Ramos (cell line): ENCODE measurements around the gene ADARB1.

Experiments used
- in situ Hi-C: fragments of 300-500 bp; cut with MboI; formaldehyde crosslinking; loops from one replicate; pipeline ENCODE4 v1.14.3; 2022; ENCODE audit warnings: low sequenced_read_pairs; ENCODE audit not compliant: unreplicated experiment

ADARB1 gene

DNA sequence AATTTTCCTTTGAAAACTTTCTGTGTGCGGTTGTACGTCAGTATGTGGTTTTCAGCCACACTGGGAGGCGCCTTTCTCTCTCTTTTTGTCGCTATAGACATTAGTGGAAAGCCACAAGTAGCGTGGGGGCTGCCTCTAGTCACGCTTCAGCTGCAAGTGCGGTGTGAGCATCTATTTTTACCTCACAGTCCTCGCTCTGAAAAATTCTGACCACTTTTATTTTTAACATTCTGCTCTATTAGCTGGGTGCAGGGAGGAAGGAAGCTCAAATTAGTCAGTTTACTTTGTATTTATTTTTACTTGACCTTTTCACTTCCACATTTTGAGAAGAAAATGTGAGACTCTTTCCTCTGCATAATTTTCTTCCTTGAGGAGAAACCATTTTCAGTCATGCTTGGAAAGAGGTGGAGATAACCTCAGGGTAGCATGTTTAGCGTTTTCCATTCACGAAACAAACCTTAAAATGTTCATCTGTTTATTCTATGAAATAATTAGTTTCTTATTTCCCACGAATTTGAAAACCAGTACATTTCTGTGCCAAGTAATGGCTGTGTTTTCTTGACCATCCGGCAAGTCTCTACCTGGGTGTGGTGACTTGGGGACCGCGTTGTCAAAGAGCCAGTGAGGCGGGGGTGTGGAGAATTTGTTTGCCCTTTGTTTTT is 35.6 kb downstream of the ADARB1 start:
- in situ Hi-C loops: loop anchor here (25.0 kb wide), 1 partner anchor 1248 kb away; the partner anchor contains the start of gene AGPAT3

DNA sequence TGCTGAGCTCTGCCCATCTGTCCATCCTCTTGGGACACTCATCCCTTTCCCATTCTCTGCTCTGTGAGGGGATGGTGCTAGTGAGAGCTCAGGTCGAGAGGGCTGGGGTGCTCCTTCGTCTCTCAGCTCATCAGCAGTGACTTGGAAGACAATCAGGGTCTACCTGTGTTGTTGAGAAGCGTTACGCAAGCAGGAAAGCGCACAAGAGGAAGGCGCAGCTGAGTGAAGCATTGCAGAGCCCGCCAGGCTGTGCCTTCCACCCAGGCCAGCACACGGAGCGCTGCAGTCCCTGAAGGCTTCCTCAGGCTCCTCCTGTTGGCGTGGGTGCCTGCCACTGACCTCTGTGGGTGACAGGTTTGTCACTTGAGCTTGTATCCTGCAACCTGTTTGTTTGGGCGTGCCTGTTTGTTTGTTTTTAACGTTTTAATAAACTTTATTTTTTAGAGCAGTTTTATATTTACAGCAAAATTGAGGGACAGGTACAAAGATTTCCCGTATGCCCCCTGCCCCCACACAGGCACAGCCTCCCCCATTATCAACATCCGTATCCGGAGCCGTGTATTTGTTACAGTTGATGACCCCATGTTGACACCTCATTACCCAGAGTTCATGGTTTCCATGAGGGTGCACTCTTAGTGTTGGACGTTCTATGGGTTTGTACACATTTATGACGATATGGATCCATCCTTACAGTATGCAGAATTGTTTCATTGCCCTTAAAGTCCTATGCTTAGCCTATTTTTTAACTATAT is 36.7 kb downstream of the ADARB1 start:
- in situ Hi-C loops: loop anchor here (25.0 kb wide), 1 partner anchor 1249 kb away; the partner anchor contains the start of gene AGPAT3

DNA sequence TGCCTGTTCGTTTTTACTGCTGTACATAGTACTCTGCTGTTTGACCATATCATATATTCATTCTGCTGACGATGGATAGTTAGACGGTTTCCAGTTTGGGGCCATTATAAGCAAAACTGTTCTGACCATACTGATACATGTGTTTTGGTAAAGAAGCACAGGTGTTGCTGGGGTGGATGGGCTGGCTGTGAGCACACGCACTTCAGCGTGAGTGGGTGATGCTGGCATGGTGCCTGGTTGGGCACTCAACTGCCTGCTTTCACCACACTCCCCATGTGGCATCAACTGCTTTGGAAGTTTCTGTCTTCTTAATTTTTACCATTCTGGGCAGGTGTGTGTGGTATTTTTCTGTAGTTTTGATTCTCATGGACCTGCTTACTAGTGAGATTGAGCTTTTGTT is 37.3 kb downstream of the ADARB1 start:
- in situ Hi-C loops: loop anchor here (25.0 kb wide), 1 partner anchor 1249 kb away; the partner anchor contains the start of gene AGPAT3

DNA sequence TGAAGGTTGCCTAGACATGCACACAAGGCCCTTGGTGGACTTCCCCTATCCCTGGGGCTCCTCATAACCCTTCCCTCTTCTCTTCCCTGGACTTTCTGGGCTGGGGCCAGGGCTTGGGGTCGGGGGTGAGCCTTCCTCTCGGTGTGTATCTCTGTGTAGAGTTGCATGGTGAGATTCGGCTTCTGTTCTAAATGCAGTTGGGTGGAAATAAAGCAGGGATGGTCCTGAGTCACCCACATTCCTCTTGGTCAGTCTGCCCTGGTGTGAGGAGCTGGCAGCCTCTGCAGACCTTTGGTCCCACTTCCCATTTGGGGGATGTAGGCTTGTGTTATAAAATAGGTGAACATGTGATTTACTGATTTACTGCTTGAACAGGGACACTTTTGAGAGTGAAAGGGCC is 38.0 kb downstream of the ADARB1 start:
- in situ Hi-C loops: loop anchor here (25.0 kb wide), 1 partner anchor 1250 kb away; the partner anchor contains the start of gene AGPAT3

DNA sequence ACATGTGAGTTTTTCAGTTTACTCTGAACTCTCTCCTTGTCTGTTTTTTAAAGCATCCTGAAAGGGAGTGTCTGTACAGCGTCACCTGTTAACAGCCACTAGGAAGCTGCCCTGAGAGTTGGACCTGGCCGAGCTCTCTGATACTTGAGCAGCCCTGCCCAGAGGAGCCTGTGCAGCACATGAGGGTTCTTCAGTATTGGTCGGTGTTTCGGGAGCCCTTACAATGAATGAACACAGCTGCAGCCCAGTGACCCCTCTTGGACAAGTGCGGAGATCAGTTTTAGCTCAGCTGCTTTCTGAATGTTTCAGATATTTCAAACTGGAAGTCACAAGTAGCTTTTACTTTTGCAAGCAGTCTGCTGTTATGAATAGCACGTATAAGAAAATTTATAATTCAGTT is 39.2 kb downstream of the ADARB1 start:
- in situ Hi-C loops: loop anchor here (25.0 kb wide), 1 partner anchor 1251 kb away; the partner anchor contains the start of gene AGPAT3

DNA sequence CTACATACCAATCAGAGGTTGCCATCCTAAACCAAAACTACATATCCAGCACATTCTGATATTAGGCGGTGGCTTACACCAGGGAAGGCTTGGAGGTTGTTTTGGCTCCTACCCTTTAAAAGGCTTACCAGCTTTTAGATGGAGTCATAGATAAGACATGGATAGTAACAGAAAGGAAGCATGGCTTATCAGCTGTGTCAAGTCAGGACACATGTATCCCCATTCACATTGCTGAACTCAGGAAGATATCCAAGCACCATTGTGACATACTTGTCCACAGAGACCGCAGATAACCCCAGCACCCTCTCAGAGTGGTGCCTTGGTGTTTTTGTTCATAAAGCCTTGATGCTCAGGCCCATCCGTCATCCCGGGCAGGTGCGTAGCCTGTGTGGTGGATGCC is 39.7 kb downstream of the ADARB1 start:
- in situ Hi-C loops: loop anchor here (25.0 kb wide), 1 partner anchor 1252 kb away; the partner anchor contains the start of gene AGPAT3

DNA sequence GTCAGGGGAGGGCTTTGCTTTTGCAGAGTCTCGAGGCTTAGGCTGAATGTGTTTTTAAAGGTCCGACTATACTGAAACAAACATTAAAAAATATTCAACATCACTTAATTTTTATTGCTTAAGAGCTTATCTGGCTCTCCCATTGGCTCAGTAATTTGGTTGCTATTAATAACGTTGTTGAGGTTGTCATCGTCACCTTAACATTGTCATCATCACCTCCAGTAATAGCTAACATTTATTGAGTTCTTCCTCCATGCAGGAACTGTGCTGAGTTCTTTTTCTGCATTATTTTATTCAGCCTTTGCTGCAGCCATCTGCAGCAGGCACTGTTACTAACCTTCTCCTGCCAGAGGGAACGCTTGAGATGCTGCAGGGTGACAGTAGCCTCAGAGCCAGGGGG is 40.1 kb downstream of the ADARB1 start:
- in situ Hi-C loops: loop anchor here (25.0 kb wide), 1 partner anchor 1252 kb away; the partner anchor contains the start of gene AGPAT3

DNA sequence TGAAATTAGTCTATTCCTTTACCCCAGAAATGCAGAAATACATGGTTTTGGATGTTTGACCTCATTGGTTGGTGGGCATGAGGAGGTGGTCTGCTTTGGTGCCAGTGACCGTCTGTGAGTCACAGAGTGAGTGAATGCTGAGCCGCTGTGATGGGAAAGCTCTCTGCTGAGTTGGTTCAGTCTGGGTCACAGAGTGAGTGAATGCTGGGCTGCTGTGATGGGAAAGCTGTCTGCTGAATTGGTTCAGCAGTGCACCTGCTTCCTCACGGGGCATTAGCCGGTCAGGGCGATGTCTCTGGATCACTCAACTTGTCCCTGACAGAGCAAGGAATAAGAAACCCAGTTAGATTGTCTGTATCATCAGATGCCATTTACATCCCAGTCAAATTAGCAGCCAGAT is 40.8 kb downstream of the ADARB1 start:
- in situ Hi-C loops: loop anchor here (25.0 kb wide), 1 partner anchor 1253 kb away; the partner anchor contains the start of gene AGPAT3

DNA sequence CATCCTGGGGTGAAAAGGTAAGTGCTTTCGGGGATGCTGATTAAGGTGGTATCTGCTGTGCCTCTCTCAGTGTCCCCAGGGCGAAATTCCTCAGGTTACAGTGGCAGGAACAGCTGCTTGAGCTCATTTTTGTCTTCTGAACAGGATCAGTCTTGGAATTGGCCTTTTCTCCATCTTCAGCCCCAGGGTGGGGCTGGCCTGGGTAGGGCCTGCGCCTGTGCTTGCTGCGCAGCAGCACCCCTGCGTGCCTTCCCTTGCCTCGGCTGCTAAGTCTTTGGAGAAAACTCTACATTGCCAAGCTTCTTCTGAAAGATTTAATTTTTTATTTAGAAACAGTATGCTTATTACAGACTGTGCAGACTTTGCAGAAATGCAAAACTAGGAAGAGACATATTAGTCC is 41.7 kb downstream of the ADARB1 start:
- in situ Hi-C loops: loop anchor here (25.0 kb wide), 1 partner anchor 1254 kb away; the partner anchor contains the start of gene AGPAT3

DNA sequence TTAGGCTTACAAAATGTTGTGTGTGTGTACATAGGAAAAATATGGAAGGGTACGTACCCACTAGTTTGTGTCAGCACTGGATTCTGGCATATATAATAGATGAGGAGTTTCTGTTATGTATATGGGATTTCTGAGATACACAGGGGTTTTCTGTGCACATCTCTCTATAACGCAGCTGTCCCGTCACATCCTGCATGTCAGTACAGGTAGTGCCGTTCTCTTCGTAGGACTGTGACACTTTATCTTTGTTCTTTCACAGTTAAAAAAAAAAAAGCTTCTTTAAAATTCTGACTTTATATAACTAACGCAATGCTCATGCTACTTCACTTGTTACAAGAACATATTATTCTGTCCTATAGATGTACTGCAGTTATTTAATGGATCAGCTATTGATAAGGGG is 42.9 kb downstream of the ADARB1 start:
- in situ Hi-C loops: loop anchor here (25.0 kb wide), 1 partner anchor 1255 kb away; the partner anchor contains the start of gene AGPAT3

DNA sequence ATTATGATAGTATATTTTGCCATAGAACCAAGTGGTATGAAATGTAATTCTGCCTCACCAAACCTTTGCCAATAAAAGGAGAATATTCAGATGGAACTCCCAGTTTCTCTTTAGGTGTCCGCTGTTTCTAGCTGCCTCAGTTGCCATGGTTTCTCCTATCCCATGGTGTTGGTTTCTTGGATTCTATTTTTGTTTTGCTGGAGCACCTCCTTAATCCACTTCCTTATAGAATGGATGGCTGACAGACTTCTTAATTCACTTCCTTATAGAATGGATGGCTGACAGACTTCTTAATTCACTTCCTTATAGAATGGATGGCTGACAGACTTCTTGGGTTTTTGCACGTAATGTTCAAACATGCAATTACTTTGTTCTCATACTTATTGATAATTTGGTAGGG is 43.7 kb downstream of the ADARB1 start:
- in situ Hi-C loops: loop anchor here (25.0 kb wide), 1 partner anchor 1256 kb away; the partner anchor contains the start of gene AGPAT3

DNA sequence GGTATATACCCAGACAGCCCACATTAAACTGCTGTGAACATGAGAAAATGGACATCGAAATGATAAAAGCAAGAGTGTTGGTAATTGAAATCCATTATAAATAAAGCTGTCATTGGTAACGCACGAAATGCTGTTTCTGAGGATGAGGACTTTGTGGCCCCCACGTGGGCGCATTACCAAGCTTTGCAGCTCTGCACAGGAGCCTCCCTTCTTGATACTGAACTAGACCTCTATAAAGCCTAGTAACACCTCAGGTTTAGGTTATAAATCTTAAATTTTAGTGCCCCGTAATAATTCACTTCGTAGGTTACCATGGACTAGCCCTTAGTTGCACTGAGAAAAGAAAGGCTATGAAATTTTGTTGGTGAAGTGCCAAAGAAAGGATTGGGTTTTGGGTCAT is 45.4 kb downstream of the ADARB1 start:
- in situ Hi-C loops: loop anchor here (10.0 to 25.0 kb wide), 2 partner anchors 235 to 1258 kb away; partner anchors contain the start of gene AGPAT3

DNA sequence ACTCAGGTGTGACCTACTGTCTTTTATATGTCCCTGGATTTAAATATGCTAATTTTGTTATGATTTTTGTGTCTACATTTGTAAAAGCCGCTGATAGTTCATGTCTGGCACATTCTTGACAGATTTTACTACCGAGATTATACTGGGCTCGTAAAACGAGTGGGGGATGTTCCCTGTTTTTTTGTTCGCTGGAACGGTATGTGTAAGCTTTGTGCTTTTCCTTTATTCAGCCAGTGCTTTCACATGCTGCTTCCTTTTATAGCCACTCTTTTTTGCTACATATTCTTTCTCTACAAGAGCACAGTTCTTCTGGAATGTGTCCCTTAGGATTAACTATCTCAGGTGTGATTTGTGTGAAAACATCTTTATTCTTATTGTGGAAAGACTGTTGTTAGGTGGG is 46.6 kb downstream of the ADARB1 start:
- in situ Hi-C loops: loop anchor here (10.0 to 25.0 kb wide), 2 partner anchors 236 to 1259 kb away; partner anchors contain the start of gene AGPAT3

DNA sequence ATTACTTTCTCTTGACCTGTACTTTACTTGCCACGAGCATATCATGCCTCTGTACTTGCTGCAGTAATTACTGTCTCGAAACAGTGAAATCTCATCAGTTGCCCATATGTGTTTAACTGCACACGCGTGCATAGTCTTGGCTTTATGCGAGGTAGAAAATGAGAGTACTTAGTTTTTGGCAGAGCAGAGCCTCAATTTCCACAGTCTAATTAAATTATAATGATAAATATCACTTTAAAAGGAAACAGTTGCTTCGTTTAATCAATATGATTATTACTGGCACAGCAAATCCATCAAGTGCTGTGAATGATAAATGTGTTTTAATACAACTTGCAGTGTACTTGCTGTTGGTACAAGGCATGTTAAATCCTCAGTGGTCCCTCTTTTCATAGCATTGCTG is 47.6 kb downstream of the ADARB1 start:
- in situ Hi-C loops: loop anchor here (10.0 to 25.0 kb wide), 2 partner anchors 237 to 1260 kb away; partner anchors contain the start of gene AGPAT3

DNA sequence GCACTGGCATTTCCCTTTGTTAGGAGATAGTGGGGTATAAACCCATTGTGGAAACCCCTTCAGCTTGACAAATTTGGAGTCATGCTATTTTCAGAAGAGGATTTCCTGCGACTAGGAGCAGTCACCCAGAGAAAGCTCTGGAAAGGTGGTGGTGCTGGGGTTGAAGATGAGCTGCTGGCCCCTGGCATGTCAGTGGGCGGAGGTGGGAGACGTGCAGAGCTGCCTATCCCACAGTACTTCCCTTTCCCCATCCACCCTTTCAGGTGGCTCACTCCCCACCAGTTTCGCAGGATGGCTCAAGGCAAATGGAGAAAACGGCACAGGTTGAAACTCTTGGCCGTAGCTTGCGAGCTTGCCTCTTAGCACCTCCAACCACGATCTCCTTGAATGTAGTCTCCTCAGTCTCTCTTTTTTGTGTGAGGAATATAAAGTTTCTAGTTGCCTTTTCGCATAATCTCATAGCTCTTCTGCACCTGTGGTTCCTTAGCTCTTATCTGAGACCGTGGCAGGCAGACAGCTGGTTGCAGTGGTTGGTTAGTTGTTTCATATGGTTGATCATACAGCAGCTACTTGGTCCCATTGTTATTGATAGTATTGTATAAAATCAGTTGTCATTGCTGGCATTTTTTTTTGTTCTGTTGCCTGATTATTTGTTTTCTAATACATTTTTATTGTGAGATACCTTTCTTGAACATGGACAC is 48.2 kb downstream of the ADARB1 start:
- in situ Hi-C loops: loop anchor here (10.0 to 25.0 kb wide), 2 partner anchors 238 to 1260 kb away; partner anchors contain the start of gene AGPAT3

DNA sequence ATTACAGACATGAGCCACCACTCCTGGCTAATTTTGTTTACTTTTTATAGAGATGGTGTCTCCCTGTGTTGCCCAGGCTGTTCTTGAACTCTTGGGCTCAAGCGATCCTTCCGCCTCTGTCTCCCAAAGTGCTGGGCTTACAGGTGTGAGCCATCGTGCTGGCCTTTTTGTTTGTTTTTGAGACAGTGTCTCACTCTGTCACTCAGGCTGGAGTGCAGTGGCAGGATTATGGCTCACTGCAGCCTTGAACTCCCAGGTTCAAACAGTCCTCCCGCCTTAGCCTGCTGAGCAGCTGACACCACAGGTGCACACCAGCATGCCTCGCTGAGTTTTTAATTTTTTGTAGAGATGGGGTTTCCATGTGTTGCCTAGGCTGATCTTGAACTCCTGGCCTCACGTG is 49.1 kb downstream of the ADARB1 start:
- in situ Hi-C loops: loop anchor here (10.0 to 25.0 kb wide), 2 partner anchors 239 to 1261 kb away; partner anchors contain the start of gene AGPAT3

DNA sequence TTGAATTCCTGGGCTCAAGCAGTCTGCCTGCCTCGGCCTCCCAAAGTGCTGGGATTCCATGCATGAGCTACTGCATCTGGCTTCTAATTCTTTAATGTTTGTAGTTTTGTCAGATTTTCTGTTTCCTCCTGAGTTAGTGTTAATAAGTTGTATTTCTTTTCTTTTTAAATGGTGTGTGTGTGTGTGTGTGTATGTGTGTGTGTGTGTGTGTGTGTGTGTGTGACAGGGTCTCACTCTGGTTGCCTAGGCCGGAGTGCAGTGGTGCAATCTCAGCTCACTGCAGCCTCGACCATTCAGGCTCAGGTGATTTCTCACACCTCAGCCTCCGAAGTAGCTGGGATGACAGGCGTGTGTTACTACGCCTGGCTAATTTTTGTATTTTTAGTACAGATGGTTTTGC is 50.2 kb downstream of the ADARB1 start:
- in situ Hi-C loops: loop anchor here (10.0 to 25.0 kb wide), 2 partner anchors 240 to 1262 kb away; partner anchors contain the start of gene AGPAT3

DNA sequence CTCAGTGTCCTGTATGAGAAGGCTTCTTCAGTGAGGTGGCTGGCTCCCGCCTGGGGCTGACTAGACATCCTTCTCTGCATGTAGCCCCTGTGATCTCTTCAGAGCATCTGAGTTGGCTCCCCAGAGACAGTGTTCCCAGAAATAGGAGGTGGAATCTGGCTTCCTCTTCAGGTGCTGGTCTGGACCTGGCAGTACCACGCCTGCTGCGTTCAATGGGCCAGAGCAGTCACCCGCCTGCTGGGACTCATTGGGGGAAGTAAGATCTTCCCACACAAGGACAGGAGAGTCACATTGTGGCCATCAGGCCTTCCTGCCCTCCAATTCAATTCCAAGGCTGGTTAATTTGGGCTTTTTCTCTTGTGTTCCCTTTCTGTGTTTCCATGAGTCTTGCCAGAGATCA is 51.0 kb downstream of the ADARB1 start:
- in situ Hi-C loops: loop anchor here (5.0 to 10.0 kb wide), 2 partner anchors 178 to 241 kb away; no protein-coding TSS in a partner anchor

DNA sequence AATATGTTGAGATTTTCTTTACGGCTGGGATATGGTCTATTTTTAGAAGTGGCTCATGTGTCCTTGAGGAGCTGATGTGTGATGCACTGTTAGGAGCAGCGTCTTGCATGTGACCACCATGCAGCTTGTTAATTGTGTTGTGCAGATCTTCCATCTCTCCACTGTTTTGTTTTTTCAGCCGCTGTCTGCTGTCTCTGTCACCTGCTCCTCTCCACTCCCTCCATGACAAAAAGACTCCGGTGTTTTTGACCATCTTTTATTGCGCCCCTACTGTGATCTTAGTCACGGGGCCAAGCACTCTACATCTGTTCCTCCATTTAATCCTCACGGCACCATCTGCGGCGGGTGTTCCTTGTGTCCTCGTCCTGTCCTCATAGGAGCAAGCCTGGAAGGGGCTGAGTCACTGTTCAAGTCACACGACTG is 51.8 kb downstream of the ADARB1 start:
- in situ Hi-C loops: loop anchor here (5.0 to 10.0 kb wide), 2 partner anchors 179 to 241 kb away; no protein-coding TSS in a partner anchor
